ENCODE measurements around the gene CPO.

CPO gene

GRCh38 chr2:206939340-206939739 is at the start of gene CPO:
CPO (plus strand) TSS chr2:206939518; CDS start chr2:206939600, 82 bp downstream.
- TF ChIP-seq CTCF (IDR thresholded peaks at IDR 0.05; ENCODE audit: control extremely low read depth, extremely low read depth, low read depth, missing control alignments): no peak
- CTCF ChIA-PET: interaction anchor here (1.5 kb wide), 1 partner anchor 14 kb away, joined by 4 read pairs; no protein-coding TSS in a partner anchor
- DNase-seq (ENCODE audit: extremely low spot score): no peak

GRCh38 chr2:206890179-206890578 is 49.1 kb upstream of the CPO start:
- CTCF ChIA-PET: no interaction called here
- DNase-seq (ENCODE audit: extremely low spot score): no peak
- TF ChIP-seq CTCF (IDR thresholded peaks at IDR 0.05; ENCODE audit: control extremely low read depth, extremely low read depth, low read depth, missing control alignments): no peak
- POLR2A ChIA-PET: no interaction called here

More at GRCh38 chr2:206939340-206939739, at the start of gene CPO:
- POLR2A ChIA-PET: no interaction called here

GRCh38 chr2:206890926-206891325 is 48.4 kb upstream of the CPO start:
- DNase-seq (ENCODE audit: extremely low spot score): no peak
- POLR2A ChIA-PET: no interaction called here

GRCh38 chr2:206915121-206915520 is 24.2 kb upstream of the CPO start:
- ChIA-PET CTCF (no interaction called here), POLR2A (no interaction called here)
- no peak for TF ChIP-seq CTCF (IDR thresholded peaks at IDR 0.05; ENCODE audit: control extremely low read depth, extremely low read depth, low read depth, missing control alignments)
- no peak for DNase-seq (ENCODE audit: extremely low spot score)

More at GRCh38 chr2:206890926-206891325, 48.4 kb upstream of the CPO start:
- CTCF ChIA-PET: no interaction called here
- TF ChIP-seq CTCF (IDR thresholded peaks at IDR 0.05; ENCODE audit: control extremely low read depth, extremely low read depth, low read depth, missing control alignments): no peak

- ChIA-PET CTCF (interaction anchor here (1.7 kb wide), 1 partner anchor 12 kb away, joined by 4 read pairs; no protein-coding TSS in a partner anchor), POLR2A (no interaction called here)
- TF ChIP-seq CTCF (IDR thresholded peaks at IDR 0.05; ENCODE audit: control extremely low read depth, extremely low read depth, low read depth, missing control alignments): no peak
- no peak for DNase-seq (ENCODE audit: extremely low spot score)
Observed at GRCh38 chr2:206918263-206918662, 21.1 kb upstream of the CPO start.

- no peak for DNase-seq (ENCODE audit: extremely low spot score)
- TF ChIP-seq CTCF (IDR thresholded peaks at IDR 0.05; ENCODE audit: control extremely low read depth, extremely low read depth, low read depth, missing control alignments): no peak
- CTCF ChIA-PET: interaction anchor here (1.0 to 1.2 kb wide), 2 partner anchors 13 to 18 kb away, joined by 3 read pairs; no protein-coding TSS in a partner anchor
- POLR2A ChIA-PET: no interaction called here
Observed at GRCh38 chr2:206920310-206920709, 19.0 kb upstream of the CPO start.
